Measurements from ENCODE around the gene CDC42BPB.

The CDC42BPB gene

GRCh38 chr14:102967506-102967795 lies 89.9 kb downstream of the CDC42BPB start:
- DNase-seq (ENCODE audit: low read depth) = no peak
- TF ChIP-seq CTCF (IDR thresholded peaks at IDR 0.05; ENCODE audit: low read depth, low read length, missing control alignments) = no peak
- H3K4me3 ChIP-seq (ENCODE audit: low read depth, low read length) = no peak overlapping the region

- no peak for TF ChIP-seq CTCF (IDR thresholded peaks at IDR 0.05; ENCODE audit: low read depth, low read length, missing control alignments)
- no peak overlapping the region for H3K4me3 ChIP-seq (ENCODE audit: low read depth, low read length)
- DNase-seq (ENCODE audit: low read depth) = no peak
Measured at GRCh38 chr14:102966681-102967505, 90.5 kb downstream of the CDC42BPB start.

- H3K4me3 ChIP-seq (ENCODE audit: low read depth, low read length) = no peak overlapping the region
- TF ChIP-seq CTCF (IDR thresholded peaks at IDR 0.05; ENCODE audit: low read depth, low read length, missing control alignments) = no peak
- no peak for DNase-seq (ENCODE audit: low read depth)
Measured at GRCh38 chr14:102965971-102966655, 91.2 kb downstream of the CDC42BPB start.

GRCh38 chr14:102965282-102965681 lies 92.1 kb downstream of the CDC42BPB start:
- no peak for TF ChIP-seq CTCF (IDR thresholded peaks at IDR 0.05; ENCODE audit: low read depth, low read length, missing control alignments)
- no peak overlapping the region for H3K4me3 ChIP-seq (ENCODE audit: low read depth, low read length)
- DNase-seq (ENCODE audit: low read depth) = no peak

GRCh38 chr14:102964152-102964730 lies 93.1 kb downstream of the CDC42BPB start:
- no peak for TF ChIP-seq CTCF (IDR thresholded peaks at IDR 0.05; ENCODE audit: low read depth, low read length, missing control alignments)
- H3K4me3 ChIP-seq (ENCODE audit: low read depth, low read length) = no peak overlapping the region
- no peak for DNase-seq (ENCODE audit: low read depth)

- H3K4me3 ChIP-seq (ENCODE audit: low read depth, low read length) = no peak overlapping the region
- DNase-seq (ENCODE audit: low read depth) = no peak
- no peak for TF ChIP-seq CTCF (IDR thresholded peaks at IDR 0.05; ENCODE audit: low read depth, low read length, missing control alignments)
Measured at GRCh38 chr14:102962111-102962627, 95.2 kb downstream of the CDC42BPB start.
